ENCODE results near the gene GGT7. TPM values are rescaled to one million over a fixed set of nuclear protein-coding genes. Genes with fewer than 3 reads are reported as not detected.
"Not testable (repeated sequence)": the region's sequence is repeated elsewhere in the genome, so short reads cannot be mapped to it uniquely, and the experiment has no call there.

GGT7 gene
- total RNA-seq, 2 donors from 2014 or later = 15.0 to 20.2 TPM

DNA sequence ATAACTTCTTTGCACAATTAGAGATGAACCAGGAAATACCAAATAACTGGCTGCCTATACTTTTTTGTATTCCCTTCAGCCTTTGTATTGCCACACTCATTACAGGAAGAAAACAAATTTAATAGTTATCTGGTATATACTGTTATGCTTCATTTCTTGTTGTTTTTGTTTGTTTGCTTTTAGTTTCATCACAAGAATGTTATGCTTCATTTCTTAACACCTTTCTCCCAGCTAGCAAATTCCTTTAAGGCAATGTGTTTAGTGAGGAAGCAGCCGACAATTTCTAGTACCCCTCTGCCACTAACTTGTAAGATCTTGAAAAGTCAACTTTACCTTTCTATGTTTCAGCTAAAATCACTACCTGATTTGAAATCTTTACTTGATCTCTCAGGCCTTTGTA is 48.6 kb downstream of the GGT7 start:
- peaks cover 7% of the 10 kb centered on the region for H3K36me3 Mint-ChIP-seq (ENCODE audit: low read depth)
- peaks cover 44% of the 10 kb centered on the region for H3K4me1 Mint-ChIP-seq
- H3K27me3 Mint-ChIP-seq = no peaks in the 10 kb centered on the region
- H3K4me3 Mint-ChIP-seq = peak overlapping the region; percentile 99
- ATAC-seq = no peak
- no peak for DNase-seq
- H3K27ac Mint-ChIP-seq = peak overlapping the region; percentile 99
- H3K9me3 ChIP-seq (ENCODE audit: control insufficient read depth, low read length, poor library complexity, severe bottlenecking) = no peaks in the 10 kb centered on the region

- Mint-ChIP-seq H3K27me3 (no peaks in the 10 kb centered on the region), H3K4me1 (peaks cover 51% of the 10 kb centered on the region)
- no peak for DNase-seq
Observed at GRCh38 chr20:34820805-34821578, 51.7 kb downstream of the GGT7 start.

GRCh38 chr20:34817801-34818200 is 54.9 kb downstream of the GGT7 start:
- Mint-ChIP-seq H3K36me3 (ENCODE audit: low read depth) (peaks cover 2% of the 10 kb centered on the region), H3K4me1 (peaks cover 43% of the 10 kb centered on the region), H3K27me3 (no peaks in the 10 kb centered on the region), H3K27ac (no peak overlapping the region), H3K4me3 (no peak overlapping the region)
- no peak for DNase-seq
- no peak for ATAC-seq
- H3K9me3 ChIP-seq (ENCODE audit: control insufficient read depth, low read length, poor library complexity, severe bottlenecking) = no peaks in the 10 kb centered on the region

More at GRCh38 chr20:34820805-34821578, 51.7 kb downstream of the GGT7 start:
- Mint-ChIP-seq H3K36me3 (ENCODE audit: low read depth) (peaks cover 7% of the 10 kb centered on the region), H3K27ac (peak overlapping the region; percentile 63), H3K4me3 (no peak overlapping the region)
- no peak for ATAC-seq
- H3K9me3 ChIP-seq (ENCODE audit: control insufficient read depth, low read length, poor library complexity, severe bottlenecking) = no peaks in the 10 kb centered on the region

DNA sequence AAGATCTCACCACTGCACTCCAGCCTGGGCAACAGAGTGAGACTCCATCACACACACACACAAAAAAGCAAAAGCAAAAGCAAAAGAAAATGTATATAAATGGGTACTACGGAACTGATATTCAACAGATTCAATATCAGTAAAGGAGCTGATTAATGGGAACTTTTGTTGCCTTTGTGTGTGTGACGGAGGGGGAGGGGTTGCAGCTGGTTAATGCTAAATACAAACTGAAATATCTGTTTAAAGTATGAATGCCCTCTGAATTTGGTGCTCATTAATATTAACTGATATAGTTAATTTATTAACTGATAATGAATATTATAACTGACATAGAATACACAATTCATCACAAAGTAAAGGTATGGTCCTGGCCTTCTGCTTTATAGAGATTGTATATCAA is 55.6 kb downstream of the GGT7 start:
- peaks cover 37% of the 10 kb centered on the region for H3K4me1 Mint-ChIP-seq
- ATAC-seq = no peak

GRCh38 chr20:34815636-34816035 is 57.0 kb downstream of the GGT7 start:
- no peak overlapping the region for H3K4me3 Mint-ChIP-seq
- H3K27ac Mint-ChIP-seq = peak overlapping the region; percentile 72
- DNase-seq (no peak), ATAC-seq (no peak)
- no peaks in the 10 kb centered on the region for H3K27me3 Mint-ChIP-seq
- H3K36me3 Mint-ChIP-seq (ENCODE audit: low read depth) = no peaks in the 10 kb centered on the region
- peaks cover 27% of the 10 kb centered on the region for H3K4me1 Mint-ChIP-seq
- no peaks in the 10 kb centered on the region for H3K9me3 ChIP-seq (ENCODE audit: control insufficient read depth, low read length, poor library complexity, severe bottlenecking)

More for the DNA sequence above, 55.6 kb downstream of the GGT7 start:
- DNase-seq = no peak
- Mint-ChIP-seq H3K27me3 (no peaks in the 10 kb centered on the region), H3K4me3 (no peak overlapping the region), H3K27ac (no peak overlapping the region), H3K36me3 (ENCODE audit: low read depth) (no peaks in the 10 kb centered on the region)
- H3K9me3 ChIP-seq (ENCODE audit: control insufficient read depth, low read length, poor library complexity, severe bottlenecking) = no peaks in the 10 kb centered on the region

GRCh38 chr20:34808583-34808982 is 64.1 kb downstream of the GGT7 start:
- DNase-seq (no peak), ATAC-seq (no peak)
- Mint-ChIP-seq H3K4me1 (peaks cover 12% of the 10 kb centered on the region), H3K27ac (no peak overlapping the region), H3K4me3 (no peak overlapping the region), H3K36me3 (ENCODE audit: low read depth) (no peaks in the 10 kb centered on the region), H3K27me3 (no peaks in the 10 kb centered on the region)
- no peaks in the 10 kb centered on the region for H3K9me3 ChIP-seq (ENCODE audit: control insufficient read depth, low read length, poor library complexity, severe bottlenecking)

- H3K36me3 Mint-ChIP-seq (ENCODE audit: low read depth); H3K27me3 Mint-ChIP-seq; H3K4me3 Mint-ChIP-seq; DNase-seq; H3K9me3 ChIP-seq (ENCODE audit: control insufficient read depth, low read length, poor library complexity, severe bottlenecking); ATAC-seq; H3K27ac Mint-ChIP-seq: not testable (repeated sequence)
- H3K4me1 Mint-ChIP-seq = peaks cover 12% of the 10 kb centered on the region
Observed at GRCh38 chr20:34807944-34808465, 64.7 kb downstream of the GGT7 start.

GRCh38 chr20:34806255-34806654 is 66.4 kb downstream of the GGT7 start:
- Mint-ChIP-seq H3K27me3 (no peaks in the 10 kb centered on the region), H3K4me3 (no peak overlapping the region), H3K27ac (peak overlapping the region; percentile 2), H3K4me1 (peaks cover 23% of the 10 kb centered on the region), H3K36me3 (ENCODE audit: low read depth) (no peaks in the 10 kb centered on the region)
- no peak for DNase-seq
- no peak for ATAC-seq
- H3K9me3 ChIP-seq (ENCODE audit: control insufficient read depth, low read length, poor library complexity, severe bottlenecking) = no peaks in the 10 kb centered on the region

- Mint-ChIP-seq H3K36me3 (ENCODE audit: low read depth) (no peaks in the 10 kb centered on the region), H3K4me1 (peaks cover 44% of the 10 kb centered on the region), H3K4me3 (no peak overlapping the region), H3K27me3 (no peaks in the 10 kb centered on the region), H3K27ac (peak overlapping the region; percentile 49)
- ATAC-seq (no peak), DNase-seq (no peak)
- no peaks in the 10 kb centered on the region for H3K9me3 ChIP-seq (ENCODE audit: control insufficient read depth, low read length, poor library complexity, severe bottlenecking)
Observed at GRCh38 chr20:34798871-34799270, 73.8 kb downstream of the GGT7 start.

- Mint-ChIP-seq H3K27me3 (no peaks in the 10 kb centered on the region), H3K4me3 (no peak overlapping the region), H3K36me3 (ENCODE audit: low read depth) (no peaks in the 10 kb centered on the region), H3K4me1 (peaks cover 44% of the 10 kb centered on the region), H3K27ac (peak overlapping the region; percentile 49)
- H3K9me3 ChIP-seq (ENCODE audit: control insufficient read depth, low read length, poor library complexity, severe bottlenecking) = no peaks in the 10 kb centered on the region
- ATAC-seq (no peak), DNase-seq (no peak)
Observed at GRCh38 chr20:34798328-34798727, 74.3 kb downstream of the GGT7 start.

DNA sequence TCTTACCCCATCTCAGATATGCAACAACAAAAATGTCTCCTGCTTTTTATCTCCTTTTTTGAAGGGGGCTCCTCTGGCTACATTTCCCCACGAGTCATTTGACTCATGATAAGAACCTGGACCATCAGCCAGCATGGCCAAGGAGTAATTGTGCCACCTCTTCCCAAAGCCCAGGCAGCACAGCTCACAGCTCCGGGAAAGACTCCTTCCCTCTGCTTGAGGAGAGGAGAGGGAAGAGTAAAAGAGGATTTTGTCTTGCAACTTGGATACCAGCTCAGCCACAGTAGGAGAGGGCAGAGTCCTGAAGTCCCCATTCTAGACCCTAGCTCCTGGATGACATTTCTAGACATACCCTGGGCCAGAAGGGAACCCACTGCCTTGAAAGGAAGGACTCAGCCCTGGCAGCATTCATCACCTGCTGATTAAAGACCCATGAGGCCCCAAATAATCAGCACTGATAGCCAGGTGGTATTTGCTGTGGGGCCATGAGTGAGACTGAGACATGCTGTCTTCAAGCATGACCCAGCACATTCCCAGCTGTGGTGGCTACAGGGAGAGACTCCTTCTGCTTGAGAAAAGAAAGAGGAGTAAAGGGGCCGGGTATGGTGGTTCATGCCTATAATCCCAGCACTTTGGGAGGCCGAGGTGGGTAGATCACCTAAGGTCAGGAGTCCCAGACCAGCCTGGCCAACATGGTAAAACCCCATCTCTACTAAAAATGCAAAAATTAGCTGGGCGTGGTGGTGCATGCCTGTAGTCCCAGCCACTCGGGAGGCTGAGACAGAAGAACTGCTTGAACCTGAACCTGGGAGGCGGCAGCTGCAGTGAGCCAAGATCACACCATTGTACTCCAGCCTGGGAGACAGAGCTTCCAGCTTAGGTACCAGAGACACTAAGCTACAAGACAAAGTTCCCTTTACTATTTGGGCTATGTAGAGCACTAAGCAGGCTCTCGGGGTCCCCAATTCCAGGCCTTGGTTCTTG is 75.4 kb downstream of the GGT7 start:
- H3K27ac Mint-ChIP-seq = no peak overlapping the region
- H3K4me3 Mint-ChIP-seq = no peak overlapping the region
- ATAC-seq (no peak), DNase-seq (no peak)
- H3K27me3 Mint-ChIP-seq = no peaks in the 10 kb centered on the region
- peaks cover 43% of the 10 kb centered on the region for H3K4me1 Mint-ChIP-seq
- no peaks in the 10 kb centered on the region for H3K36me3 Mint-ChIP-seq (ENCODE audit: low read depth)
- no peaks in the 10 kb centered on the region for H3K9me3 ChIP-seq (ENCODE audit: control insufficient read depth, low read length, poor library complexity, severe bottlenecking)
